ENCODE data around the gene BOD1.

Gene BOD1

DNA sequence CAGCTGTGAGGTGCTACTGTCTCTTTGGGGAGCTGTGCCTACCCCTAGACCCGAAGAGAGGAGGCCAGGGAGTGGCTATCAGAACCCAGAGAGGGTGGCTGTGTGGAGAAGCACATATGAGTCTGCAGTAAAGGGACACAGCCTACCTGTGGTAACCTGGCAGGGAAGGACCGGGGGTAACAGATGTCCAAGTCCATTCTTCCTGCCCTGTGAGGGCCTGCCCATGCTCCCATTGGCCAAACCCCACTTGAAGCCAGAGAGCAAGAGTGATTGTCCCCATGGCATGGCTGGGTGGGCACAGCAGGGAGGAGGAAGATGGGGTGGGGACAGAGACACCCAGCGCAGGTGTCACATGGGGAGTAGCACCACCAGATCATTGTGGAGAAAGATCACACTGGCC is 39.3 kb downstream of the BOD1 start:
- DNase-seq (ENCODE audit: low read depth) = no peak

DNA sequence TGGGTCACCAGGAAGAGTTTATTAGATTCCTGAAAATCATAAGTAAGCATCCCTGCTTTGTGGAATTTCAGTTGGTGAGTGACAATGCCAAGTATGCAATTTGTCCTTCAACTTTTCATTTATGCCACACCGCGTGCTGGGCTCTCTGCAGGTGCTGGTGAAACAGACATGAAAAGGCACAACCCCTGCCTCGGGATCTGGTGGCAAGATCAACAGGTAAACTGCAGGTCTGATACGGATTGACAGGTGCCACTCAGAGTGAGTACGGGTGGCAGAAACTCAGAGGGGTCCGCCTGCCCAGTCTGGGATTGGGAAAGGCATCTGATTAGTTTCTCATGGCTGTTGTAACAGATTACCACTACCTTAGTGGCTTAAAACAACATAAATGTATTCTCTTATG is 40.5 kb downstream of the BOD1 start:
- DNase-seq (ENCODE audit: low read depth) = no peak

DNA sequence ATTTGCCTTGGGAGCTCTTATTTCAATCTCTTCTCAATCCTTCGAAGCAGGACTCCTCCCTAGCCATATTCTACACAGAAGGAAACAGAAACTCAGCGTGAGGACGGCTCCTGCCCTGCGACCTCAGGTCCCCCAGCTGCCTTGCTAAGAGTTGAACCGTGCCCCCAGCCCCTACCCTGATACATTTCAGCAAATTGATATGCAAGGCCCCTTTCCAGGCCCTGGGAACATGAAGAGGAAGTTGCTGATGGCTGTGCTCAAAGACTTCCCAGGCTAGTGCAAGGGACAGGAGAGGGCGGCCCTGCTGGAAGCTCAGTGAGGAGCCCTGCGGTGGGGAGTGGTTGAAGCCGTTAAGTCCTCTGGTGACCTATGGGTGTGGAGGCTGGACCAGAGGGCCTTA is 41.5 kb downstream of the BOD1 start:
- no peak for DNase-seq (ENCODE audit: low read depth)

DNA sequence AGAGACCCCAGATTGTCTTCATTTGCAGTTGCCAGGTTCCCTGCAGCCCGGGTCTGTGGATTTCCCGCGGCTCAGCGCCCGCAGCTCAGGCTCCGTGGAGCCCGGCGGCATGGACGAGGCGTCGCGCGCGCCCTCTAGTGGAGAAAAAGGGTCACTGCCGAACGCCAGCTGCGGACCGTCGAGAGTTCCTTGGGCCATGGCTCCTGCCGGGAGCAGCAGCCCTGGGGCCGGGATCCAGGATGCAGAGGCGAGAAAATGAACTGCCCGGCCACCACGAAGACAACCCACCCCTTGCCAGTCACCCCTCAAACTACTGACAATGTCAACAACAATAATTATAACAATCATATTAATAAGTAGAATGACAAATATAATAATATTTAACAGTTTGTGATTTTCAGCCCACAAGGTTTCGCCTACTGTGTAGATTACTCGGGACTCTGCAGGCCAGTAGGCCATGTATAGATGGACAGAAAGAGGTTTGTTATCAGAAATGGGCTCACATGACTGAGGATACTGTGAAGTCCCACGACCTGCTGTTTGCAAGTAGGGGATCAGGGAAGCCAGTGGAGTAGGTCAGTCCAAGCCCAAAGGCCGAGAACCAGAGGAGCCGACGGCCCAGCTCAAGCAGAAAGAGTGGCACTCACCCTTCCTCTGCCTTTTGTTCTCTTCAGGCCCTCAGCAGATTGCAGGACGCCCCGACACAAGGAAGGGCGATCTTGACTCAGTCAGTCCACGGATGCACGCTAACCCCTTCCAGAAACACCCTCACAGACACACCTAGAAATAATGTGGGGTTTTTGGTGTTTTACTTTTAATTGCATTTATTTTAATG is 43.1 kb downstream of the BOD1 start:
- peak; percentile 41 for DNase-seq (ENCODE audit: low read depth)

DNA sequence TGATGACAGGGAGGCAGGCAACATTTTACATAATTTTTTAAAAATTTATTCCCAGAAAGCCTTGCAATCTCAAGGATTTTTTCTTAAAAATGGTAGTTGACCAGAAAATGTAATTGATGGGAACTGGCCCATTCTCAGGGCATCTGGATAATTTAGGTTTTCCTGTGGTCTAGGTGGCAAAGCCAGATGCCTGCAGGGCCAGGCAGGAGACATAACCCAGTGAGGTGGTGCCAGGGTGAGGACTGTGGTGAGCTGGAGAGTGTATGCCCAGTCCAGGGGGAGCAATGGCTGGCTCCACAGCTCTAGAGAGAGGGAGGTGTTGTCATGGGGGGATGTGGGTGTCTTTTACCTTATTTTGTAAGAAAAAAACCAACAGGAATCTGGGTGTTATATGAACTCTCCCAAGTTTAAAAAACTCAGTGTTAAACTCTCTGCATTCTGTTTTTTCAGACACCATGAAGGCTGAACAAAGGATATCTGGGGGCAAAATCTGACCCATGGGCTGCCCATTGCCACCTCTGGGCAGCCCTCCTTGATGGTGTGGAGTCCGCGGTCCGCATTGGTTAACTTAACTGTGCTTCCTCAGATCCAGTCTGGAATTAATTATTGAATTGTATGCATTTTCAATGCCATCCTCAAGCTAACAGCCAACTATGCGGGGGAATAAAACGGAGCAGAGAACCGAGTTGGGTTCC is 43.9 kb downstream of the BOD1 start:
- no peak for DNase-seq (ENCODE audit: low read depth)

DNA sequence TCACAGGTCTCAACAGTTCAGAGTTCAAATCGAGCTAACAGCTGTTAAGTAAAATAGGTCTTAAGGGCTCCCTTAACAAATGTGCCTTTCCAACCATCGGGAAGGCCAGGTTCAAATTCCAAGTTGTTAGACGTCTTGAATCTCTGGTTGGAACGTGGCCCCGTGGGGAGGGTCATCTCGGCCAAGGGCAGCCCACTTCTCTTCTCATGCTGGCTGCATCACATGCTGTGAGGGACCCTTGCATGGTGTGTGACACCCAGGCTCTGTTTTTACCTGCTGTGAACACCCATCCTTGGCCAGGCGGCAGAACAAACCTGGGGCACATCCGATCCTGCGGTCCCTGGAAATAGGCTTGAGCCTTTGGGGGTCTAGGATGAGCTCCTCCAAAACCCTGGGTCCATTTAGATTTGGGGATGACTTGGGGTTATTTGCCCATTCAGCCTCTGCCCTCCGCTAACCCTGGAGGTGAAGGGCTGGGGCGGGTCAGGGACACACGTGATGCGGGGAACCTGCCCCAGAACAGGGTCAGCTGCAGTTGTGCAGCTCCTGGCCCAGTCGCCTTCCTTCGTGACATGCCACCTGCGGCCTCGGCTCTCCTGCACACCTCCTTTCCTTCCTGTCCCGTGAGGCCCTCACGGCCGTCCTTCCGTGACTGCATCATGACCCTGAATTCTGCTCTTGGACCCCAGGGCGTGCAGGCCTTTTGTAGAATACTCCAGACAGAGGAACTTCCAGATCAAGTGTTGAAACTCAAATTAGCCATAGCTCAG is 45.9 kb downstream of the BOD1 start:
- no peak for DNase-seq (ENCODE audit: low read depth)

DNA sequence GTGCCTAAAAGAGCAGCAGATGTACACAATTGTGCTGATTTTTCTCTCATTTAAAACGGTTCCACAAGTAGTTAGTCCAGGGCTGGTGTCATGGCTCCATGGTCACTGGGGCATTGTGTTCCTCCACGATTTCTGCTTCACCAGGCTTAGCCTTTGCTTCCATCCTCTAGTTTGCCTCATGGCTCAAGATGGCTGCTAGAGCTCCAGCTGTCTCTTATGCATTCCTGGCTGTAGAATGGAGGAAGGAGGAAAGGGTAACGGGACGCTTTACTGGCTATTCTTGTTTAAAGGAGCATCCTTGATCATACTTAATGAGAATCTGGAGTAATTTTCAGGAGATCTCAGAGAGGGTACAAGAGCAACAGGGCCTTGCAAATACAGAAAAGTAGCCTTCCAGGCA is 47.7 kb downstream of the BOD1 start:
- DNase-seq (ENCODE audit: low read depth) = no peak

DNA sequence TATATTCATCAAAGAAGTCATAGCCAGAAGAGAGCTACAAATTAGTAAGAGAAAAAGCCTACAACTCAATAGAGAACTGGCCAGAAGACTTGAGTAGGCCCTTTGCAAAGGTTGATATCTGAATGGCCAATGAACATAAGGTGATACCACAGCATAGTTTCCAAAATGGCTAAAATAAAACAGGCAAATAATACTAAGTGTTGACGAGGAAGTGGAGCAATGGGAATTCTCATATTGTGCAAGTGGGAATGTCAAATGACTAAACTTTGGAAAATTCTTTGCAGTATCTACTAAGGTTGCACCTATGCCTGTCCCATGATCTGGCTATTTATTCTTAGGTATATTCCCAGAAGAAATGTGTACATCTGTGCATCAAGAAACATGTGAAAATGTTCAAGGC is 48.3 kb downstream of the BOD1 start:
- no peak for DNase-seq (ENCODE audit: low read depth)

DNA sequence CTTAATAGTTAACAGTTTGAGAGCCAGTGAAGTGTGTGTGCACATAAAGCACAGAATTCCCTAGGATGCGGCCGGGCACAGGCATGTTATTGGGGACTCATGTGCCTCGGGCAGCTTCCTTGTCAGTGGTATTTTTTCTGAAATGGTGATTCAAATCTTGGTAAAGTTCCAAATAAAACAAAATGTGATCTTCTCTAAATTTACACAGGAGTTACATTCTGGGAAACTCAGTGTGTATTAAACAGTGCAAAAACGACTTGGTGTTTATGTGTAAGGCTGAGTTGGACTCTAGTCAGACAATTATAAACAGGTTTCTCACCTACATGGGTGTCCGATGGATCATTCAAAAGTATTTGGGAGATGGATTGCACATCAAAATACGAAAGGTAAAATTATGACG is 48.9 kb downstream of the BOD1 start:
- peak; percentile 44 for DNase-seq (ENCODE audit: low read depth)

DNA sequence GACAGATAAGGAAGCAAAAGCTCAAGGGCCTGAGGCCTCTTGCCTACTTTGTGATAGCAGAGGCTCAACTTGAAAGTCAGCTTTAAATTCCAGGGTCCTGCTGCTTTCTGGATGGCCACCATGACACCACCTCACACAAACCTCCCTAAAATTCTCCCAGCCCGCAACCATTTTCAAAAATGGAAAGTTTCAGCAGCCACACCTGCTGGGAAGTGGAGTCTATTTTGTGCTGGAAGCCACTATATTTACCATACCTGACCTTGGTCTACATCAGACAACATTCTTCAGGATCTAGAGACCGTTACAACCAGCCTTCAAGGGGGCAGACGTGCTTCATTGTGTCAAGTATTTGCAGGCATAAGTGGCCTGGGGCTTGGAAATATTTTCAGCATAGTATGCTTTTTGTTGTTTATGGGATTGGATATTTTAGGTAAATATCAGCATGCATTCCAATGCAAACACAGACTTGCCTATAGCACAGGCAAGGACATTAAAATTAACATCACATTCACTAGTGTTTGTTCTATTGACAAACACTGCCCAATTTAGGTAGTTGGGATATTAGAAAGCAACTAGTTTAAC is 50.9 kb downstream of the BOD1 start:
- DNase-seq (ENCODE audit: low read depth) = no peak

DNA sequence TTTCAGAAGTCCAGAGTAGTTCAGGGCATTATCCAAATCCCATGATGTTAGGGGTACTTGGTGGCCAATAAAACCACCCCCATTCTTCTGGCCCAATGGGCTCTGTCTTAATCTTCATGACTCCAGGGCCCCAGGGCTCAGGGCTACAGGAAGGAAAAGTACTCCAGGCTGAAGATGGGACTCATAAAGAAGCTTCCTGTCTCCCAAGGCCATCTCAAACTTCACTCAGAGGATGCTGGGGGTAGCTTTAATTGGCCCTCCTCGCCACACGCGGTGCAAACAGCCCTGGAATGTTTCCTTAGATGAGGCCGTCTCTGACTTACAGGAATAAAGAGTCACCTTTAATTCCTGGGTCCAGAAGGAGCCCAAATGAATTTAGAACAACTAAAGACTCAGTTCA is 52.3 kb downstream of the BOD1 start:
- DNase-seq (ENCODE audit: low read depth) = no peak

DNA sequence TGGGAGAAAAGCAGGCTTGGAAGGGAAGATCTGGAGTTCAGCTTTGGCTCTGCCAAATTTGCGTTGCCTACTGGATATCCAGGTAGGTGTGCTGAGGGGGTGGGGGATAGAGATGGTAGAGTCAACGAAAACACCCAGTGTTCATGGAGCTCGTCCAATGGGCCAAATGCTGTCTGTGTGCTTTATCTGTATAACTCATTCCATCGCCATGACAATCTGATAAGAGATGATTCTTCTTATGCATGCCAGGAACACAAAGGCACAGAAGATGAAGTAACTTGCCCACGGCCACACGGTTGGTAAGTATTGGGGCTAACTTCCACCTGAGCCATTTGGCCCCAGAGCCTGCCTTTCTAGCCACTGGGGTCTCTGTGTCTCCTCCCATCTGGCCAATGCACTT is 53.2 kb downstream of the BOD1 start:
- no peak for DNase-seq (ENCODE audit: low read depth)

DNA sequence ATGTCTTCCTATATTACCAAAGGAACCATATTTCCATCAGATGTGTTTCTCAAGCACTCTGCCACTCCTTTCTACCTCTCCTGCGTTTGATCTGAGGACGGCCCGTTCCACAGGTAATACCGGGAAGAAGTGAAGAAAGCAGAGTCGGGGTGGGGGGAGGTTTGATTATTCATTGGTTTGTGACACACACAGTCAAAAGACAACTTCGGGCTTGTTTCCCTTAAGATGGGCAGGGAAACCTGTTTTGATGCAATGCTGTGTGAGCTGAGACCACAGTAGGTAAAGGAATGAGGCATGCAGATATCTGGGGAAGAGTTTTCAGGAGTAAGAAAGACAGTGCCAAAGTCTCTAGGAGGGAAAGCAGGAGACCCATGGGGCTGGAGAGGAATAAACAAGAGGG is 54.0 kb downstream of the BOD1 start:
- no peak for DNase-seq (ENCODE audit: low read depth)

All from stromal cell of bone marrow (primary cell).